GM21367 (cell line): ENCODE measurements around the gene UGT3A2.

Experiments used
- ATAC-seq: cut with Tn5 transposase; IDR thresholded peaks from one replicate; pipeline ENCODE4 v1.9.1; 2021; ENCODE audit not compliant: unreplicated experiment

UGT3A2 gene, protein sequence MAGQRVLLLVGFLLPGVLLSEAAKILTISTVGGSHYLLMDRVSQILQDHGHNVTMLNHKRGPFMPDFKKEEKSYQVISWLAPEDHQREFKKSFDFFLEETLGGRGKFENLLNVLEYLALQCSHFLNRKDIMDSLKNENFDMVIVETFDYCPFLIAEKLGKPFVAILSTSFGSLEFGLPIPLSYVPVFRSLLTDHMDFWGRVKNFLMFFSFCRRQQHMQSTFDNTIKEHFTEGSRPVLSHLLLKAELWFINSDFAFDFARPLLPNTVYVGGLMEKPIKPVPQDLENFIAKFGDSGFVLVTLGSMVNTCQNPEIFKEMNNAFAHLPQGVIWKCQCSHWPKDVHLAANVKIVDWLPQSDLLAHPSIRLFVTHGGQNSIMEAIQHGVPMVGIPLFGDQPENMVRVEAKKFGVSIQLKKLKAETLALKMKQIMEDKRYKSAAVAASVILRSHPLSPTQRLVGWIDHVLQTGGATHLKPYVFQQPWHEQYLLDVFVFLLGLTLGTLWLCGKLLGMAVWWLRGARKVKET

GRCh38 chr5:36066540-36067210 is at the start of gene UGT3A2:
UGT3A2 (minus strand) TSS chr5:36066882; CDS start chr5:36066789, 93 bp downstream.
- no peak for ATAC-seq

GRCh38 chr5:36111238-36111637 is 44.6 kb upstream of the UGT3A2 start:
- no peak for ATAC-seq

DNA sequence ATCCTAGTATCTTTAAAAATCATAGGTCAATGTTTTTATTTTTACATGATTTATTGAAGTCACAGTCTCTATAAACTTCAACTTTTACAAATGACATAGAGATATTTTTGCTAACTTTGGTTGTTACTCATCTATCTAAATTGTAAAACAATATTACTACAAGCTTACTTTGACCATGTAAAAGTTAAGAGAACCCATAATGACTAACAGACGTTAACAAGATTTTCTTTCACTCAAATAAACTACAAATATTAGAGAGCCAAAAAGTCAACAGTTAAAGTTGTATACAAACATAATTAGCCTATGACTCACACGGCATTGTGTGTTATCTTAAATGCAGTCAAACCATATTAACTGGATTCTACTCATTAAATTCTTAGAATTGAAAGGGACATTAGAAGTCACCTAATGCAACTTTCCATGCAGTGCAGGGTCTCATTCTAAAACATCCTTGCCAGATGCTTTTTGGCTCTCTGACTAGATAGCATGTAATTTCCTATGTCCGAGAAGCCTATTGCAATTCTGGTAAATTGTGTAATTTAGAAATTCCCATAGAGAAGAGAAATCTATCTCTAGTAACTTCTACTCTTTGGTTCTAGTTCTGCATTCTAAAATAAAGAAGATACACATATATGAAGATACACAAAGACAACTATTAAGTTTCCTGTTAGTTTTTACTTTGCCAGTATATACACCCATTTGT is 42.2 kb upstream of the UGT3A2 start:
- no peak for ATAC-seq

DNA sequence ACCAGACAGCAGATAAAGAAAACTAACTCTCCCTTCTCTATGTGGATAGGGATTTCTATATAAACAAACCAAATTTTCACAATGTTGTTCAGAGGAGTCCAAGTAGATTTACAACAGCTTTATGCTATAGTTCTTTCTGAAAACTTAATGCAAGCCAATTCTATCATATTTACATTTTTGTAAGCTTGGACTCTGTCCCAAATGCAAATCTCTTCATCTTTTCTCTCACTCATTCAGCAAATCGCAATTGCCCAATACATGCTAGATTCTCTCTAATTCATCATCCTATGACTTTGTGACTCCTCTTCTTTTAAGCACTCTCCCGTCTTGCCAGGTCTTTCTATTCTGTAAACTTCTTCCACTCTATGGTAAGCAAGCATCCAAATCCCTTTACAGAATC is 39.1 kb upstream of the UGT3A2 start:
- ATAC-seq = no peak

- no peak for ATAC-seq
These were observed 33.1 kb upstream of the UGT3A2 start for GRCh38 chr5:36099748-36100147.

GRCh38 chr5:36096486-36096885 is 29.8 kb upstream of the UGT3A2 start:
- ATAC-seq = no peak

GRCh38 chr5:36089989-36090388 is 23.3 kb upstream of the UGT3A2 start:
- ATAC-seq = peak; percentile 88

DNA sequence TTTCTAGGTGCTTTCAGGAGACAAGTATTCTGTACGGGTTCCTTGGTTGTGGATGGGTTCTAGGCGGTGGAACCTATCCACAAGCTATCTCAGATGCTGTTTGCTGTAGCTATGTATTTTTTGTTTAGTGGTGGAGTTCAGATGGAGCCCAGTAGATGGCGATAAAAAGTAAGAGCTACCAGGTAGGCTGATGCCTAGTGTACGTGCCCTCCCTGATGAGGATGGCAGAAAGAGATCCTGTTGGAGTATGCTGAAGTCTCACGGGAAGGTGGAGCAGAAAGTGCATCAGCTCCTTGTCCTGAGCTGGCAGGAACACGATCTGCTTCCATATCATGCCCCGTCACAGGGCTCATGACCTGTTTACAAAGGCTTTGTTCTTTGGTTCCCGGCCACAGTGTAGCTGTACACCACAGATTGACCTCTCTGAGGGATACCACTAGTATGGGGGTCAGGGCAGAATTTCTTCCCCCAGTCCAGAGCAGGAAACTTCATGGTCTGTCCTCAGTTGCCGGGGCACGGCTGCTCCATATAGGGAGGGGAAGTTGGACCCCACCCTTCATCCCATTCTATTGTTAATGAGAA is 12.6 kb upstream of the UGT3A2 start:
- peak; percentile 94 for ATAC-seq

- ATAC-seq = no peak
These were observed 11.7 kb upstream of the UGT3A2 start for GRCh38 chr5:36078430-36078829.

DNA sequence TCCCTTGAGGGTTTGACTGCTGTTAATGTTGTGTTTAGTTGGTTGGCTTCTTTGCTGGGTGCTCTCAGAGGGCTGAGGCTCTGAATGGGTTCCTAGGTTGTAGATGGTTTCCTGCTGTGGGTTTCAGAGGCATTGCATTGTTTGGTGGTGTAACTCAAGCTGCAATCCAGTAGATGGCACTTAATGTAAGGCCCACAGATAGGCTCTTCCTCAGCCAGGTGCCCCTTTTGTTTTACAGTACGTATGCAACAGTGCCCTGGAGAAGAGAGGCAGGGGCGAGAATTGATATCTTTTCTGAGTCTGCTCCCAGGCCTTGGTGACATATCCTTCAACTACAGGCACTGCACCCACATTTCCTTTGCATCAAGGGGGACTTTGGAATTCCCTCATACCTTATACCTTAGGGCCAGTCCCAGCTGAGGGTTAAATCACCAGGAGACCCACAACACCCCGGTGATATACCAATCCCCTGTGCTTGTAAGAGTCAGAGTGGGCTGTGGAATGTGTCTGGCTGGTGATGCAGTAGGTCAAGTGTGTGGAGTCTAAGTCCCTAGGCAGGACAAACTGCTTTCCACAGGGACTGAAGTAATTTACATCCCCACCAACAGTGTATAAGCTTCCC is 7.0 kb upstream of the UGT3A2 start:
- ATAC-seq = peak; percentile 74

GRCh38 chr5:36070687-36071571 is 4.2 kb upstream of the UGT3A2 start:
- ATAC-seq = peak; percentile 84

DNA sequence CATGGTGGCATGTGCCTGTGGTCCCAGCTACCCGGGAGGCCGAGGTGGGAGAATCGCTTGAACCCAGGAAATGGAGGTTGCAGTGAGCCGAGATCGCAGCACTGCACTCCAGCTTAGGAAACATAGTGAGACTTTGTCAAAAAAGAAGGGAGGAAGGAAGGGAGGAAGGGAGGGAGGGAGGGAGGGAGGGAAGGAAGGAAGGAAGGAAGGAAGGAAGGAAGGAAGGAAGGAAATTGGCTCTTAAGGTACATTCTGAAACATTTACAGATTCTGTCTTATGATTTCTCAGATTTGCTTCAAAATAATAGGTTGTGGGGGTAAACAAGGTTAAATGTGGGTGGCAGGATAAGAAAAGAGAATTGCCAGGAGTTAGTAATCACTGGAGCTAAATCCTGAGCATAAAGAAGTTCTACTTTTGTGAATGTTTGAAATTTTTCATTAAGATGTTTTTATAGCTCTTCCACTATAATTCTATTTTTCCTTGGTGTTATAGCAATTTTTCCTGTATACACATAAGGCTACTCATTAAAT is 2.1 kb upstream of the UGT3A2 start:
- no peak for ATAC-seq

DNA sequence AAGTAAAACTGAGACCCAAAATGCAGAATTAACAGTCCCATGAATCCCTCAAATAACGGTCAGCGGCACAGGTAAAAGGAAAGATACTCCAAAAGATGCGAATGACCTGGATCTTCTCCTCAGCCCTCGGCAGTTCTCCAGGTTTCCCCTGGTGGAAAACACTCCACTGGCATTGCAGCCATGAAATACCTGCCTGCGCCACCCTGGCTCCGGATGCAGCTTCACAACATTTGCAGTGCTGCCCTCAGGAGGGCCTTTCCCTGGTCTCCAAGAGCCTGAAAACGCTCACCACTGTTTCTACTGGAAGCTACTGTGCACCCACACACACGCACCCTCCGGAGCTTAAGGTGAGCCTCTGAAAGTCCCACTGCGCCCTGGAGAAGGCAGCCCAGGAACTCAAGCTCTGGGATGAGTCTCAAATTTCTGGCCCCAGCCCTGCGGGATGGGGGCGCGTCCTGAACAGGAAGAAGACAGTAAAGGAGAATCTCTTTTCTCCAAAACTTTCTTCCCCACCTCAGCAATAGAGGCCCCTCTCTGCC is 612 bp downstream of the UGT3A2 start:
- no peak for ATAC-seq

DNA sequence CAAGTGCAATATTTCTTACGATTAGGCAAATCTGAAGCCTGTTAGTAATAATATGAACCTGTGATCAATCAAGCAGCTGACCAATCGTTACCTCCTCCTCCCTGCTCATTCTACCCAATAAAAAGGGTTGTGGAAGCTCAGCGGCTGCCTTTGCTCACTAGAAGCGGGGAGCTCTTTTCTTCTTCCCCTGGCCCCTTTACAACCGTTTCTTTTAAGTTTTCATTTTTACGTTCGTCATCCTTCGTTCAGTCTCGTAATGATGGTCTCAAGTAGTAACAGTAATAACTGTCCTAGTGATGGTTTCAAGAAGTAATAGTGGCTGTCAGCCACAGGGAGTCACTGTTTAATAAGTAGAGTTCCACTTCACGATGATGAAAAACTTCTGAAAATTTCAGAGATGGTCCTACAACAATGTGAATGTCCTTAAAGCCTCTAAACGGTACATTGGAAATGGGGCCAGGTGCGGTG is 6.2 kb downstream of the UGT3A2 start:
- no peak for ATAC-seq

- ATAC-seq = no peak
These were observed 6.9 kb downstream of the UGT3A2 start for GRCh38 chr5:36059571-36060419.

GRCh38 chr5:36058776-36059175 is 7.9 kb downstream of the UGT3A2 start:
- ATAC-seq = no peak

DNA sequence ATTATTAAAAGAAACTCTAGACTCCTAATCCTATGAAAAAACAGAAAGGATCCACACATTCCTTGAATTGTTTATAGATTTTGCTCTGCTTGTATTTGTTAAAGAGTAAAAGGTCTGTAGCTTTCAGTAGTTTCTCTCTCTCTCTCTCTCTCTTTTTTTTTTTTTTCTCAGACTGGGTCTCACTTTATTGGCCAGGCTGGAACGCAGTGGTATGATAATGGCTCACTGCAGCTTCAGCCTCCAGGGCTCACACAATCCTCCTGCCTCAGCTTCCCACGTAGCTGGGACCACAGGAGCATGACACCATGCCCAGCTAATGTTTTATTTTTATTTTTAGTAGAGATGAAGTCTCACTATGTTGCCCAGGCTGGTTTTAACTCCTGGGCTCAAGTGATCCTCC is 9.3 kb downstream of the UGT3A2 start:
- ATAC-seq = no peak

DNA sequence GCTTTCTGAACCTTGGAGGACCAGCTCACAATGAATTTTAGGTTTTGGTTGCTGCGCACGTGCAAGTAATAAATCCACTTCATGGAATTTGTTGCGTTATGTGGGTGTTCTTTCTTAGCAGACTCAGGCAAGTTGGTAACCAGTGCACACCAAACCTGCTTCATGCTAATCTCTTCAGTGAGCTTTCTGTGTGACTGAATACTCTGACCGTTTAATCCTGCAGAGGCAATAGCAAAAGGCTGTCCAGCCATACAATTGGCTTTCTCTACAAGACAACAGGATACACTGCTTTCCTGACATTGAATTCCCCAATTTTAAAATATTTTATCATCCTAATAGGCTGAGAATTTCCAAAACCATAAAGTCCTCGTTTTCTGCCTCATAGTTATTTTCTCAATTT is 10.3 kb downstream of the UGT3A2 start:
- no peak for ATAC-seq
